ENCODE measurements around the gene C15orf61. TPM values are rescaled to one million over a fixed set of nuclear protein-coding genes. Genes with fewer than 3 reads are reported as not detected.

The C15orf61 gene
- total RNA-seq, 1 donor, result 10.1 TPM

- Histone ChIP-seq H3K79me2 (ENCODE audit: insufficient read depth, low read length) (no peaks in the 10 kb centered on the region), H2AFZ (ENCODE audit: low read length) (no peak overlapping the region), H3K36me3 (ENCODE audit: insufficient read depth, low read length) (no peaks in the 10 kb centered on the region), H3K4me3 (ENCODE audit: insufficient read depth, low read length) (no peak overlapping the region), H3K4me1 (ENCODE audit: insufficient read depth, low read length) (no peaks in the 10 kb centered on the region), H3K9me3 (ENCODE audit: low read depth, low read length) (no peaks in the 10 kb centered on the region), H3K4me2 (ENCODE audit: insufficient read depth, low read length) (no peak overlapping the region), H3K27ac (ENCODE audit: low read depth, low read length) (no peak overlapping the region), H3K27me3 (ENCODE audit: insufficient read depth, low read length) (no peaks in the 10 kb centered on the region), H4K20me1 (ENCODE audit: insufficient read depth, low read length) (no peaks in the 10 kb centered on the region)
- DNase-seq (ENCODE audit: insufficient read length, low spot score, missing footprints), result no peak
- no peak for TF ChIP-seq CTCF (IDR thresholded peaks at IDR 0.05; ENCODE audit: extremely low read depth, low read depth, low read length)
These were observed 36.1 kb downstream of the C15orf61 start for GRCh38 chr15:67556976-67557570.

- no peak overlapping the region for H3K4me2 ChIP-seq (ENCODE audit: insufficient read depth, low read length)
- no peaks in the 10 kb centered on the region for H3K36me3 ChIP-seq (ENCODE audit: insufficient read depth, low read length)
- H3K79me2 ChIP-seq (ENCODE audit: insufficient read depth, low read length), result no peaks in the 10 kb centered on the region
- no peak overlapping the region for H2AFZ ChIP-seq (ENCODE audit: low read length)
- no peaks in the 10 kb centered on the region for H3K4me1 ChIP-seq (ENCODE audit: insufficient read depth, low read length)
- no peak overlapping the region for H3K4me3 ChIP-seq (ENCODE audit: insufficient read depth, low read length)
- H3K27ac ChIP-seq (ENCODE audit: low read depth, low read length), result no peak overlapping the region
- H4K20me1 ChIP-seq (ENCODE audit: insufficient read depth, low read length), result no peaks in the 10 kb centered on the region
- no peaks in the 10 kb centered on the region for H3K27me3 ChIP-seq (ENCODE audit: insufficient read depth, low read length)
- no peaks in the 10 kb centered on the region for H3K9me3 ChIP-seq (ENCODE audit: low read depth, low read length)
- DNase-seq (ENCODE audit: insufficient read length, low spot score, missing footprints), result no peak
- TF ChIP-seq CTCF (IDR thresholded peaks at IDR 0.05; ENCODE audit: extremely low read depth, low read depth, low read length), result no peak
These were observed 37.6 kb downstream of the C15orf61 start for GRCh38 chr15:67558502-67558901.

GRCh38 chr15:67559158-67559557 lies 38.2 kb downstream of the C15orf61 start:
- Histone ChIP-seq H3K4me1 (ENCODE audit: insufficient read depth, low read length) (no peaks in the 10 kb centered on the region), H2AFZ (ENCODE audit: low read length) (no peak overlapping the region), H3K4me3 (ENCODE audit: insufficient read depth, low read length) (no peak overlapping the region), H3K36me3 (ENCODE audit: insufficient read depth, low read length) (no peaks in the 10 kb centered on the region), H3K9me3 (ENCODE audit: low read depth, low read length) (no peaks in the 10 kb centered on the region), H3K27ac (ENCODE audit: low read depth, low read length) (no peak overlapping the region), H3K27me3 (ENCODE audit: insufficient read depth, low read length) (no peaks in the 10 kb centered on the region), H3K4me2 (ENCODE audit: insufficient read depth, low read length) (no peak overlapping the region), H4K20me1 (ENCODE audit: insufficient read depth, low read length) (no peaks in the 10 kb centered on the region), H3K79me2 (ENCODE audit: insufficient read depth, low read length) (no peaks in the 10 kb centered on the region)
- TF ChIP-seq CTCF (IDR thresholded peaks at IDR 0.05; ENCODE audit: extremely low read depth, low read depth, low read length), result no peak
- no peak for DNase-seq (ENCODE audit: insufficient read length, low spot score, missing footprints)

GRCh38 chr15:67559576-67559975 lies 38.6 kb downstream of the C15orf61 start:
- DNase-seq (ENCODE audit: insufficient read length, low spot score, missing footprints), result no peak
- Histone ChIP-seq H3K9me3 (ENCODE audit: low read depth, low read length) (no peaks in the 10 kb centered on the region), H3K4me1 (ENCODE audit: insufficient read depth, low read length) (no peaks in the 10 kb centered on the region), H2AFZ (ENCODE audit: low read length) (no peak overlapping the region), H3K4me3 (ENCODE audit: insufficient read depth, low read length) (no peak overlapping the region), H3K79me2 (ENCODE audit: insufficient read depth, low read length) (no peaks in the 10 kb centered on the region), H3K4me2 (ENCODE audit: insufficient read depth, low read length) (no peak overlapping the region), H3K27me3 (ENCODE audit: insufficient read depth, low read length) (no peaks in the 10 kb centered on the region), H4K20me1 (ENCODE audit: insufficient read depth, low read length) (no peaks in the 10 kb centered on the region), H3K27ac (ENCODE audit: low read depth, low read length) (no peak overlapping the region), H3K36me3 (ENCODE audit: insufficient read depth, low read length) (no peaks in the 10 kb centered on the region)
- no peak for TF ChIP-seq CTCF (IDR thresholded peaks at IDR 0.05; ENCODE audit: extremely low read depth, low read depth, low read length)

All from osteoblast (primary cell).